GM12878 (cell line): Measurements from ENCODE around the gene MEIKIN. TPM values are rescaled to one million over a fixed set of nuclear protein-coding genes. Genes with fewer than 3 reads are reported as not detected.

Experiments
- ATAC-seq: fragments of 200-7000 bp; cut with Tn5 transposase; 3 replicates; pipeline ENCODE4 v1.9.1; 2020; ENCODE audit warnings: mild to moderate bottlenecking, moderate library complexity
- BruUV-seq: library from RNA; stranded (reverse); fragments of 400-500 nt; replicated peaks from 2 replicates; lab custom pipeline; 2021; lab: Mats Ljungman, UMichigan
- CTCF ChIA-PET: fragments of 300-600 bp; sonication (Branson Sonifier 250); formaldehyde crosslinking; extraction: SDS; loops from one replicate; lab custom pipeline; 2021; ENCODE audit warnings: inconsistent platforms; lab: Yijun Ruan, JAX
- POLR2A ChIA-PET: fragments of 350-600 bp; formaldehyde crosslinking; extraction: SDS; loops from one replicate; lab custom pipeline; 2021; ENCODE audit warnings: inconsistent platforms; lab: Charles Lee
- RAD21 ChIA-PET: fragments of 300-600 bp; sonication (Branson Sonifier 250); formaldehyde crosslinking; loops from one replicate; lab custom pipeline; 2023; ENCODE audit warnings: antibody characterized with exemption; ENCODE audit not compliant: unreplicated experiment; lab: Charles Lee
- SMC1A ChIA-PET: fragments of 300-600 bp; sonication (Branson Sonifier 250); formaldehyde crosslinking; loops from one replicate; lab custom pipeline; 2023; ENCODE audit not compliant: unreplicated experiment, uncharacterized antibody; lab: Charles Lee
- DNase-seq: peaks from one replicate; pipeline ENCODE4 v3.0.0-alpha.2; 2011; ENCODE audit warnings: low read depth, low spot score
- FAIRE-seq: peaks from 3 replicates; lab custom pipeline; 2011; peaks lifted over from hg19 to GRCh38; lab: Jason Lieb, UNC
- H2AFZ ChIP-seq: 2 replicates; pipeline ENCODE4 v1.6.0; 2011; ENCODE audit warnings: low read depth, low read length, control low read depth; ENCODE audit not compliant: control insufficient read depth
- H3K27ac ChIP-seq: 2 replicates; pipeline ENCODE4 v1.5.1; 2011; ENCODE audit warnings: control low read depth; ENCODE audit not compliant: control insufficient read depth, insufficient read depth
- H3K27me3 ChIP-seq, 2 experiments: replicated peaks in 1 of 2; 2 replicates each; pipeline versions ENCODE4 v1.6.0 to v1.6.1; 2011; ENCODE audit warnings: low read length in 1 of 2; ENCODE audit not compliant: control insufficient read depth in 2 of 2, insufficient read depth in 2 of 2
- H3K36me3 ChIP-seq, 2 experiments: 2 replicates each; pipeline ENCODE4 v1.5.1; 2011; ENCODE audit warnings: low read length in 1 of 2; ENCODE audit not compliant: control insufficient read depth in 2 of 2, insufficient read depth in 2 of 2
- H3K4me1 ChIP-seq: 2 replicates; pipeline ENCODE4 v1.6.1; 2011; ENCODE audit warnings: mild to moderate bottlenecking, low read length, moderate library complexity, mixed read lengths; ENCODE audit not compliant: control insufficient read depth, insufficient read depth
- H3K4me2 ChIP-seq: 2 replicates; pipeline ENCODE4 v1.6.0; 2011; ENCODE audit warnings: control low read depth; ENCODE audit not compliant: control insufficient read depth, insufficient read depth
- H3K4me3 ChIP-seq: fragments of 200-600 bp; sonication (generic); 2 replicates; pipeline ENCODE4 v1.5.1; 2016
- H3K79me2 ChIP-seq: 2 replicates; pipeline ENCODE4 v1.6.0; 2011; ENCODE audit warnings: low read length; ENCODE audit not compliant: control insufficient read depth, insufficient read depth
- H3K9ac ChIP-seq: 2 replicates; pipeline ENCODE4 v1.8.0; 2011; ENCODE audit warnings: low read length, control low read depth, mixed read lengths; ENCODE audit not compliant: control insufficient read depth, insufficient read depth
- H3K9me3 ChIP-seq: replicated peaks from 3 replicates; pipeline ENCODE4 v1.5.1; 2011; ENCODE audit warnings: mild to moderate bottlenecking, low read length; ENCODE audit not compliant: control insufficient read depth, insufficient read depth
- H4K20me1 ChIP-seq: 2 replicates; pipeline ENCODE4 v1.6.0; 2011; ENCODE audit not compliant: control insufficient read depth, insufficient read depth
- BHLHE40 ChIP-seq, 2 experiments: fragments of 450-650 bp in 1 of 2; IDR thresholded peaks; 2 replicates each; pipeline ENCODE4 v1.6.1; 2011 to 2017; ENCODE audit warnings: low read depth in 2 of 2, borderline replicate concordance in 1 of 2, improper control_type of control experiment in 1 of 2, low read length in 1 of 2, mild to moderate bottlenecking in 1 of 2
- EZH2 ChIP-seq: IDR thresholded peaks from 2 replicates; pipeline ENCODE4 v1.6.1; 2012; ENCODE audit warnings: low read depth, mild to moderate bottlenecking, control low read depth, inconsistent platforms, low read length, borderline replicate concordance; ENCODE audit not compliant: control insufficient read depth
- FOXM1 ChIP-seq: IDR thresholded peaks from 2 replicates; pipeline ENCODE4 v1.6.1; 2012; ENCODE audit warnings: low read depth, mild to moderate bottlenecking, inconsistent platforms, low read length, moderate library complexity
- IRF3 ChIP-seq: fragments of 450-650 bp; IDR thresholded peaks from 2 replicates; pipeline ENCODE4 v1.6.1; 2014; ENCODE audit warnings: mild to moderate bottlenecking
- KAT2A ChIP-seq: conservative IDR thresholded peaks from 2 replicates; pipeline ENCODE4 v1.6.1; 2011; ENCODE audit warnings: low read depth, low read length; ENCODE audit not compliant: control insufficient read depth
- PAX5 ChIP-seq: IDR thresholded peaks from 2 replicates; pipeline ENCODE4 v1.6.1; 2011; ENCODE audit warnings: low read depth, low read length, borderline replicate concordance
- STAT3 ChIP-seq: IDR thresholded peaks from 2 replicates; pipeline ENCODE4 v1.6.1; 2011; ENCODE audit warnings: low read depth, low read length, improper control_type of control experiment
- SUZ12 ChIP-seq: fragments of 200-600 bp; sonication (generic); IDR thresholded peaks from one replicate; pipeline ENCODE4 v1.6.1; 2018; ENCODE audit warnings: antibody characterized with exemption, mild to moderate bottlenecking; ENCODE audit not compliant: unreplicated experiment
- ZNF274 ChIP-seq: IDR thresholded peaks from one replicate; pipeline ENCODE4 v1.8.0; 2011; ENCODE audit not compliant: insufficient read length, insufficient read depth
- WGBS: methylation state at CpG from one replicate; pipeline ENCODE4 v1.1.6; 2016; ENCODE audit warnings: low lambda C conversion rate; ENCODE audit not compliant: insufficient replicate concordance, insufficient coverage; ENCODE audit errors: missing lambda C conversion rate; 5-methylcytosine and 5-hydroxymethylcytosine counted together
- in situ Hi-C: fragments of 300-500 bp; cut with MboI; formaldehyde crosslinking; loops from 9 replicates; pipeline ENCODE4 v1.14.3; 2018; ENCODE audit warnings: mixed read lengths
- intact Hi-C: fragments of 100-400 bp; cut with micrococcal nuclease; formaldehyde crosslinking; loops from one replicate; pipeline ENCODE4 v1.14.2; 2022; ENCODE audit not compliant: unreplicated experiment
- polyA plus RNA-seq, 11 experiments: library from polyadenylated mRNA; depleted of rRNA in 4 of 11; unstranded in 6 of 11; stranded (reverse) in 5 of 11; fragments of >200 nt; fragmentation: Nextera tagmentation in 4 of 11; fragmentation: Illumina TruSeq in 1 of 11; extraction: Ambion mirVana in 4 of 11; extraction: Trizol in 1 of 11; gene quantifications; 1 replicate in 1 of 11; 2 replicates in 10 of 11; pipeline versions ENCODE4 v1.2.1 to v1.2.3, GENCODE V29; 2011 to 2016; ENCODE audit warnings: inconsistent platforms in 2 of 11, missing spikeins in 2 of 11, low read depth in 1 of 11
- total RNA-seq, 4 experiments: library from RNA; depleted of rRNA in 3 of 4; stranded (reverse); fragments of >200 nt in 3 of 4; fragmentation: Illumina TruSeq in 1 of 4; extraction: Trizol in 1 of 4; gene quantifications; 2 replicates each; pipeline versions ENCODE4 v1.2.1 to v1.2.3, GENCODE V29; 2013 to 2021

Gene MEIKIN
- total and polyA plus RNA-seq, 10 of the 15 experiments (the other 5 are each of a cell fraction or from before 2014, with no cell fraction given), result not detected

- TF ChIP-seq BHLHE40 (IDR thresholded peaks at IDR 0.05; ENCODE audit: borderline replicate concordance in 1 of 2, low read depth in 2 of 2, low read length in 1 of 2) (no peak), EZH2 (no peak), PAX5 (no peak), SUZ12 (no peak), IRF3 (no peak), ZNF274 (no peak), FOXM1 (no peak), STAT3 (no peak), KAT2A (no peak)
- DNase-seq (no peak), ATAC-seq (no peak), FAIRE-seq (no peak)
- Histone ChIP-seq H4K20me1 (no peaks in the 10 kb centered on the region), H3K9ac (no peak overlapping the region), H3K27me3 (no peaks in the 10 kb centered on the region), H3K27ac (no peak overlapping the region), H3K36me3 (no peaks in the 10 kb centered on the region), H3K4me3 (no peak overlapping the region), H3K4me2 (no peak overlapping the region), H3K4me1 (no peaks in the 10 kb centered on the region), H2AFZ (no peak overlapping the region), H3K79me2 (no peaks in the 10 kb centered on the region), H3K9me3 (no peaks in the 10 kb centered on the region)
- WGBS, result 3% methylated on average over 3 of the region's 3 CpGs
- in situ Hi-C loops (no loop called here), intact Hi-C loops (no loop called here)
- BruUV-seq, result no TSS peak
- RAD21 ChIA-PET, result no interaction called here
- CTCF ChIA-PET, result no interaction called here
- SMC1A ChIA-PET, result interaction anchor here (0.6 kb wide), 1 partner anchor 1979 kb away, joined by 3 read pairs; no protein-coding TSS in a partner anchor
- POLR2A ChIA-PET, result no interaction called here
Observed at GRCh38 chr5:131959906-131960305, 14.4 kb upstream of the MEIKIN start.
